ENCODE measurements around the gene ATMIN. TPM values are rescaled to one million over a fixed set of nuclear protein-coding genes. Genes with fewer than 3 reads are reported as not detected.
A peak's percentile ranks its signal among the peaks of the same experiment; 100 is the strongest.

The ATMIN gene
- total and polyA plus RNA-seq, 12 donors, result 10.1 to 46.4 (median 34.3) TPM

DNA sequence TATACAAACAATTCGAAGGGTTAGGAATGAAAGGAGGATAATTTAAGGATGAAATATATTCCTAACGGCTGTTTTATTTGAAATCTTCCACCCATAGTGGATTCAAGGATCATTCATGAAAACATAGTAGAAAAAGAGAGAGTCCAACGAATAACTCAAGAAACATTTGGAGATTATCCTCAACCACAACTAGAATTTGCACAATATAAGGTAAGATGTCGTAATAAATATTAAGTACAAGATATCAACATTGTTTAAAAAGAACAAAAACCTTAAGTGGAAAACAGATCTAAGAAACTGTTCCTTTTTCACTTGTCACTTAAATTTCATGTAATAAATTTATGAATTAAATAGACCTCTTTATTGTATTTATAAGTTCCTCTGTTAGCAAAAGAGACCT lies 9.2 kb upstream of the ATMIN start:
- no peak for TF ChIP-seq POLR2A (IDR thresholded peaks at IDR 0.05)
- TF ChIP-seq, protein P1, sequence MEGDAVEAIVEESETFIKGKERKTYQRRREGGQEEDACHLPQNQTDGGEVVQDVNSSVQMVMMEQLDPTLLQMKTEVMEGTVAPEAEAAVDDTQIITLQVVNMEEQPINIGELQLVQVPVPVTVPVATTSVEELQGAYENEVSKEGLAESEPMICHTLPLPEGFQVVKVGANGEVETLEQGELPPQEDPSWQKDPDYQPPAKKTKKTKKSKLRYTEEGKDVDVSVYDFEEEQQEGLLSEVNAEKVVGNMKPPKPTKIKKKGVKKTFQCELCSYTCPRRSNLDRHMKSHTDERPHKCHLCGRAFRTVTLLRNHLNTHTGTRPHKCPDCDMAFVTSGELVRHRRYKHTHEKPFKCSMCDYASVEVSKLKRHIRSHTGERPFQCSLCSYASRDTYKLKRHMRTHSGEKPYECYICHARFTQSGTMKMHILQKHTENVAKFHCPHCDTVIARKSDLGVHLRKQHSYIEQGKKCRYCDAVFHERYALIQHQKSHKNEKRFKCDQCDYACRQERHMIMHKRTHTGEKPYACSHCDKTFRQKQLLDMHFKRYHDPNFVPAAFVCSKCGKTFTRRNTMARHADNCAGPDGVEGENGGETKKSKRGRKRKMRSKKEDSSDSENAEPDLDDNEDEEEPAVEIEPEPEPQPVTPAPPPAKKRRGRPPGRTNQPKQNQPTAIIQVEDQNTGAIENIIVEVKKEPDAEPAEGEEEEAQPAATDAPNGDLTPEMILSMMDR (IDR thresholded peaks at IDR 0.05), result no peak
- no peaks in the 10 kb centered on the region for H3K36me3 ChIP-seq (replicated peaks in 1 of 2)
- H3K9me3 ChIP-seq (replicated peaks in 1 of 3), result no peaks in the 10 kb centered on the region
- 90 to 92% (median 91%) methylated on average over 4 of the region's 4 CpGs for WGBS, 4 donors
- no peak overlapping the region for H3K4me3 ChIP-seq
- no peak for DNase-seq
- intact Hi-C loops (cut with DNase I), result no loop called here
- H3K27me3 ChIP-seq, result no peaks in the 10 kb centered on the region
- H3K4me1 ChIP-seq (replicated peaks in 1 of 2), result no peaks in the 10 kb centered on the region
- H3K27ac ChIP-seq, result no peak overlapping the region

DNA sequence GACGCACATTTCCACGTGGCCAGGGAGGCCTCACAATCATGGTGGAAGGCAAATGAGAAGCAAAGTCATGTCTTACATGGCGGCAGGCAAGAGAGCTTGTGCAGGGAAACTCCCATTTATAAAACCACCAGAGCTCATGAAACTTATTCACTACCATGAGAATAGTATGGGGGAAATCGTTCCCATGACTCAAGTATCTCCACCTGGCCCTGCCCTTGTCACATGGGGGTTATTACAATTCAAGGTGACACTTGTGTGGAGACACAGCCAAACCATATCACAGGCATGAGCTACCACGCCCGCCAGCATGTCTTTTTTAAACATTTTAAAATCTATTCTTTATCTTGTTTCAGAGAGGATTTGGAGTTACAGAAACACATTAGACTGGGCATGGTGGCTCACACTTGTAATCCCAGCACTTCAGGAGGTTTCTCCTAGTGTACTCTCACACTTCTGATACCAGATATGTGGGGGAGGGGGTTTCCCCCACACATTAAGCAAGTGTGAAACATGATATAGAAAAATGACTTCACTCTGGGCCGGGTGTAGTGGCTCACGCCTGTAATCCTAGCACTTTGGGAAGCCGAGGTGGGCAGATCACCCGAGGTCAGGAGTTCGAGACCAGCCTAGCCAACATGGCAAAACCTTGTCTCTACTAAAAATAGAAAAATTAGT lies 5.6 kb upstream of the ATMIN start:
- H3K36me3 ChIP-seq (replicated peaks in 1 of 2), result no peaks in the 10 kb centered on the region
- no peak for TF ChIP-seq POLR2A (IDR thresholded peaks at IDR 0.05)
- TF ChIP-seq, protein P1 (IDR thresholded peaks at IDR 0.05), result no peak
- H3K4me1 ChIP-seq (replicated peaks in 1 of 2), result no peaks in the 10 kb centered on the region
- intact Hi-C loops (cut with DNase I), result loop anchor here in 1 of 2 donors (10.0 kb wide), 1 partner anchor 65 kb away; the partner anchor contains the start of gene GCSH
- H3K9me3 ChIP-seq (replicated peaks in 1 of 3), result no peaks in the 10 kb centered on the region
- no peaks in the 10 kb centered on the region for H3K27me3 ChIP-seq
- no peak overlapping the region for H3K27ac ChIP-seq
- 86 to 98% (median 93%) methylated on average over 11 of the region's 11 CpGs for WGBS, 4 donors
- no peak for DNase-seq
- H3K4me3 ChIP-seq, result no peak overlapping the region

DNA sequence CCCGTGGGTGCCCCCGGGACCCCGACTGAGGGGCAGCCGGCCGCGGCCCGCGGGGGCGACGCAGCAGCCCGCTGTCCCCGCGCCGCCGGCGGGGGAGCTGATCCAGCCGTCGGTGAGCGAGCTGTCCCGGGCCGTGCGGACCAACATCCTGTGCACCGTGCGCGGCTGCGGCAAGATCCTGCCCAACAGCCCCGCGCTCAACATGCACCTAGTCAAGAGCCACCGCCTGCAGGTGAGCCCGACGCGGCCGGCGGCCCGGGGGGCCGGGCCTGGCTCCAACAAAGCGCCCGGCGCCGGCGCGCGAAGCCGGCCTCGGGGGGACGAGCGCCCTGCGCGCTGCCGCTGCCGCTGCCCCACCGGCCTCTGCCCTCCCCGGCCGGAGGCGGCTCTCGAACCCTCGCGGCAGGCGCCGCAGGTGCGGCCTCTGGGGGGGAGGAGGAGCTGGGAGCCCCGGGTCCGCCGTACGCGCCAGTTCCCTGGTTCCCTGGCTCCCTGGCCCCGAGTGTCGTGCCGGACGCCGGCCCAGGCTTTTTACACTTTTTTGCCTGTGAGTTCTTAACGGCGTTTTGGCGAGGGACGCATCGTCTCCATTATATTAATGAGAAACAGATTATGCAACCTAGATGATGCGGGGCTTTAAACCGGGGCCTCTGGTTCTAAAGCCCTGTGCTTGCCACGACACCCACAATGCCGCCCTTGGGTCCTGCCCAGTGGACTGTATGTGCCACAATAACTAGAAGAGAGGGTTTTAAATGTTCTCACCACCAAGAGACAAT lies 521 bp downstream of the ATMIN start:
- intact Hi-C loops (cut with DNase I), result loop anchor here (5.0 to 10.0 kb wide), 2 partner anchors 59 to 701 kb away; partner anchors contain the start of gene GCSH (in 1 of the 2)
- H3K4me3 ChIP-seq, result peak overlapping the region in 3 of 4 donors; percentile 19 to 98 (median 43)
- H3K4me1 ChIP-seq (replicated peaks in 1 of 2), result peaks cover 9 to 20% of the 10 kb centered on the region in 2 donors
- peak; percentile 23 to 57 (median 38) for DNase-seq
- H3K9me3 ChIP-seq (replicated peaks in 1 of 3), result no peaks in the 10 kb centered on the region
- no peaks in the 10 kb centered on the region for H3K36me3 ChIP-seq (replicated peaks in 1 of 2)
- TF ChIP-seq POLR2A (IDR thresholded peaks at IDR 0.05), result no peak
- TF ChIP-seq, protein P1 (IDR thresholded peaks at IDR 0.05), result no peak
- H3K27me3 ChIP-seq, result no peaks in the 10 kb centered on the region
- H3K27ac ChIP-seq, result peak overlapping the region in 3 of 5 donors; percentile 68 to 94 (median 78)
- 0 to 6% (median 0%) methylated on average over 3 to 80 of the region's 80 CpGs for WGBS, 4 donors

DNA sequence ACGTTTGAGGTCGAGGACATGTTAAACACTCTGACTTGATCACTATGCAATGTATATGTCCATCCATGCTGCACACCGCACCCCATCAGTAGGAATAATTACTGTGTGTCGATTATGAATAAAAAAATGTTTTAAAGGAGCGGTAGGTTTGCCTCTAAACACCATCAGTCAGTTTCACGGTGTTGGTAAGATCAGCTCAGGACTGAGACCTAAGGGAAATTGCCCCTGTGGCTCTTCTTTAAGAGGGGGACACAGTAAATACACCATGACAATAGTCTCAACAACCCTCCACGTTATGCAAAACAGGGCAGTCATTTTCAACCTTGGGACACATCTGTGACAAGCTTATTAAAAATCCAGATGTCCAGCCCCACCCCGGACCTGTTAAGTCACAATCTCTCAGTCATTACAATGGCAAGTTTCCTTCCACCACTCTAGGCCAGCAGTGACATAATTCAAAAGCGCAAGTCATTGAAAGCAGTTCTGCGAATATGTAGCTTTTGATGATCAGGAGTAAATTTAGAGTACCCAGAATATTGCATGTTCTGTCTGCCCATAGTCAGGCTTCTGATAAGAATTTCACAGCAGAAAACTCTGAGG lies 1.2 kb downstream of the ATMIN start:
- peak overlapping the region in 3 of 4 donors; percentile 19 to 98 (median 43) for H3K4me3 ChIP-seq
- H3K27me3 ChIP-seq, result no peaks in the 10 kb centered on the region
- peak in 1 of 7 donors; percentile 5 for DNase-seq
- peaks cover 9 to 20% of the 10 kb centered on the region in 2 donors for H3K4me1 ChIP-seq (replicated peaks in 1 of 2)
- H3K27ac ChIP-seq, result no peak overlapping the region
- intact Hi-C loops (cut with DNase I), result loop anchor here (5.0 to 10.0 kb wide), 2 partner anchors 58 to 700 kb away; partner anchors contain the start of gene GCSH (in 1 of the 2)
- no peaks in the 10 kb centered on the region for H3K9me3 ChIP-seq (replicated peaks in 1 of 3)
- no peak for TF ChIP-seq POLR2A (IDR thresholded peaks at IDR 0.05)
- TF ChIP-seq, protein P1 (IDR thresholded peaks at IDR 0.05), result no peak
- H3K36me3 ChIP-seq (replicated peaks in 1 of 2), result peaks cover 0 to 6% of the 10 kb centered on the region in 2 donors
- 28 to 35% (median 33%) methylated on average over 10 of the region's 10 CpGs for WGBS, 4 donors
